Measurements from ENCODE around the gene PER2. TPM values are rescaled to one million over a fixed set of nuclear protein-coding genes. Genes with fewer than 3 reads are reported as not detected.

PER2 gene
- total and polyA plus RNA-seq, 2 donors (not counting 1 experiment from before 2014, with no cell fraction given) = 3.2 to 12.6 TPM

DNA sequence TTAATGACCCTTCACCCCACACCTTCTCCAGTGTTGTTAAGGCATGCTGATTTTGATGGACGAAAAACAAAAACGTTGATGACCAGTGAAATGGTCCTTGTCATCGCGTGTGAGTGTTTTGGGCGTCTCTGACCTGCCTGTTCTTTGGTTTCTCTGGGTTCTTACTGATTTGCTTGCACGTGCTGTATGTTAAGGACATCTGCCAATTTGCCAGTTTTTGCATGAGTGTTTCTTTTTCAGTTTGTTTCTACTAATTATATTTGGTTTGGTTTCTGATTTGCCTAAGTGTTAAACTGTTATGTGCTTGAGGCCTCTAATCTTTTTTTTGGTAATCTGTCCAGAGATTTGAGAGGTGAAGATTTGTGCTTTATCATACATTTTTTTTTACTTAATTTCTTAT is 46.5 kb upstream of the PER2 start:
- Histone ChIP-seq H3K27ac (ENCODE audit: low read length in 2 of 2) (no peak overlapping the region), H3K4me1 (ENCODE audit: control insufficient read depth in 2 of 2, insufficient read depth in 2 of 2, low read length in 2 of 2) (no peaks in the 10 kb centered on the region), H3K4me2 (replicated peaks; ENCODE audit: low read depth, low read length, poor library complexity, severe bottlenecking) (no peak overlapping the region), H3K79me2 (ENCODE audit: control insufficient read depth, insufficient read depth, low read length) (no peaks in the 10 kb centered on the region), H4K20me1 (ENCODE audit: control insufficient read depth, insufficient read depth, low read length, poor library complexity, severe bottlenecking) (no peaks in the 10 kb centered on the region), H3K4me3 (ENCODE audit: control extremely low read depth in 1 of 5, extremely low read depth in 1 of 5, insufficient read depth in 1 of 5, low read depth in 2 of 5, low read length in 4 of 5) (no peak overlapping the region), H3K9me3 (ENCODE audit: control extremely low read depth in 1 of 3, control insufficient read depth in 2 of 3, insufficient read depth in 1 of 3, low read length in 2 of 3) (no peaks in the 10 kb centered on the region), H2AFZ (ENCODE audit: insufficient read depth, low read depth, low read length, poor library complexity, severe bottlenecking) (no peak overlapping the region), H3K9ac (ENCODE audit: low read length) (no peak overlapping the region), H3K27me3 (replicated peaks in 1 of 4; ENCODE audit: control extremely low read depth in 1 of 4, control insufficient read depth in 3 of 4, insufficient read depth in 4 of 4, low read length in 3 of 4) (no peaks in the 10 kb centered on the region), H3K36me3 (replicated peaks in 1 of 2; ENCODE audit: control extremely low read depth in 1 of 2, control insufficient read depth in 1 of 2, extremely low read depth in 1 of 2, insufficient read depth in 2 of 2, low read length in 1 of 2) (peaks cover 0 to 15% of the 10 kb centered on the region in 2 experiments)
- CTCF ChIA-PET = no interaction called here
- ATAC-seq (ENCODE audit: low read depth) (no peak), DNase-seq (no peak)
- peaks cover 2% of the 10 kb centered on the region for H3K4me1 Mint-ChIP-seq
- TF ChIP-seq, protein P1, sequence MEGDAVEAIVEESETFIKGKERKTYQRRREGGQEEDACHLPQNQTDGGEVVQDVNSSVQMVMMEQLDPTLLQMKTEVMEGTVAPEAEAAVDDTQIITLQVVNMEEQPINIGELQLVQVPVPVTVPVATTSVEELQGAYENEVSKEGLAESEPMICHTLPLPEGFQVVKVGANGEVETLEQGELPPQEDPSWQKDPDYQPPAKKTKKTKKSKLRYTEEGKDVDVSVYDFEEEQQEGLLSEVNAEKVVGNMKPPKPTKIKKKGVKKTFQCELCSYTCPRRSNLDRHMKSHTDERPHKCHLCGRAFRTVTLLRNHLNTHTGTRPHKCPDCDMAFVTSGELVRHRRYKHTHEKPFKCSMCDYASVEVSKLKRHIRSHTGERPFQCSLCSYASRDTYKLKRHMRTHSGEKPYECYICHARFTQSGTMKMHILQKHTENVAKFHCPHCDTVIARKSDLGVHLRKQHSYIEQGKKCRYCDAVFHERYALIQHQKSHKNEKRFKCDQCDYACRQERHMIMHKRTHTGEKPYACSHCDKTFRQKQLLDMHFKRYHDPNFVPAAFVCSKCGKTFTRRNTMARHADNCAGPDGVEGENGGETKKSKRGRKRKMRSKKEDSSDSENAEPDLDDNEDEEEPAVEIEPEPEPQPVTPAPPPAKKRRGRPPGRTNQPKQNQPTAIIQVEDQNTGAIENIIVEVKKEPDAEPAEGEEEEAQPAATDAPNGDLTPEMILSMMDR (IDR thresholded peaks at IDR 0.05) = no peak
- no peak for TF ChIP-seq EZH2 (IDR thresholded peaks at IDR 0.05; ENCODE audit: borderline replicate concordance, insufficient read depth, low read depth, low read length, poor library complexity, severe bottlenecking)
- POLR2A ChIA-PET = no interaction called here
- no peaks in the 10 kb centered on the region for H3K9me3 Mint-ChIP-seq (ENCODE audit: insufficient read depth)
- 90% methylated on average over 5 of the region's 6 CpGs for WGBS (ENCODE audit: insufficient coverage)
- no peak overlapping the region for H3K27ac Mint-ChIP-seq
- H3K27me3 Mint-ChIP-seq = no peaks in the 10 kb centered on the region
- intact Hi-C loops (cut with micrococcal nuclease) = no loop called here
- no peak overlapping the region for H3K4me3 Mint-ChIP-seq

- no peak overlapping the region for H3K27ac ChIP-seq (ENCODE audit: low read length in 2 of 2)
- no peak overlapping the region for H2AFZ ChIP-seq (ENCODE audit: insufficient read depth, low read depth, low read length, poor library complexity, severe bottlenecking)
- no peak overlapping the region for H3K4me3 Mint-ChIP-seq
- H3K4me3 ChIP-seq (ENCODE audit: control extremely low read depth in 1 of 5, extremely low read depth in 1 of 5, insufficient read depth in 1 of 5, low read depth in 2 of 5, low read length in 4 of 5) = no peak overlapping the region
- H3K79me2 ChIP-seq (ENCODE audit: control insufficient read depth, insufficient read depth, low read length) = no peaks in the 10 kb centered on the region
- H3K4me1 Mint-ChIP-seq = peaks cover 2% of the 10 kb centered on the region
- ChIA-PET CTCF (no interaction called here), POLR2A (no interaction called here)
- no peak for TF ChIP-seq EZH2 (IDR thresholded peaks at IDR 0.05; ENCODE audit: borderline replicate concordance, insufficient read depth, low read depth, low read length, poor library complexity, severe bottlenecking)
- TF ChIP-seq, protein P1 (IDR thresholded peaks at IDR 0.05) = no peak
- H3K27me3 Mint-ChIP-seq = no peaks in the 10 kb centered on the region
- no peaks in the 10 kb centered on the region for H3K9me3 ChIP-seq (ENCODE audit: control extremely low read depth in 1 of 3, control insufficient read depth in 2 of 3, insufficient read depth in 1 of 3, low read length in 2 of 3)
- no peaks in the 10 kb centered on the region for H3K4me1 ChIP-seq (ENCODE audit: control insufficient read depth in 2 of 2, insufficient read depth in 2 of 2, low read length in 2 of 2)
- DNase-seq (no peak), ATAC-seq (ENCODE audit: low read depth) (no peak)
- intact Hi-C loops (cut with micrococcal nuclease) = no loop called here
- H3K27ac Mint-ChIP-seq = no peak overlapping the region
- H4K20me1 ChIP-seq (ENCODE audit: control insufficient read depth, insufficient read depth, low read length, poor library complexity, severe bottlenecking) = no peaks in the 10 kb centered on the region
- H3K27me3 ChIP-seq (replicated peaks in 1 of 4; ENCODE audit: control extremely low read depth in 1 of 4, control insufficient read depth in 3 of 4, insufficient read depth in 4 of 4, low read length in 3 of 4) = no peaks in the 10 kb centered on the region
- no peak overlapping the region for H3K9ac ChIP-seq (ENCODE audit: low read length)
- peaks cover 0 to 18% of the 10 kb centered on the region in 2 experiments for H3K36me3 ChIP-seq (replicated peaks in 1 of 2; ENCODE audit: control extremely low read depth in 1 of 2, control insufficient read depth in 1 of 2, extremely low read depth in 1 of 2, insufficient read depth in 2 of 2, low read length in 1 of 2)
- H3K9me3 Mint-ChIP-seq (ENCODE audit: insufficient read depth) = no peaks in the 10 kb centered on the region
- 100% methylated on average over 1 of the region's 5 CpGs for WGBS (ENCODE audit: insufficient coverage)
- no peak overlapping the region for H3K4me2 ChIP-seq (replicated peaks; ENCODE audit: low read depth, low read length, poor library complexity, severe bottlenecking)
Observed at GRCh38 chr2:238331916-238332315, 43.5 kb upstream of the PER2 start.

Data from B cell (primary cell).